ENCODE measurements around the gene DTNA.

DNA sequence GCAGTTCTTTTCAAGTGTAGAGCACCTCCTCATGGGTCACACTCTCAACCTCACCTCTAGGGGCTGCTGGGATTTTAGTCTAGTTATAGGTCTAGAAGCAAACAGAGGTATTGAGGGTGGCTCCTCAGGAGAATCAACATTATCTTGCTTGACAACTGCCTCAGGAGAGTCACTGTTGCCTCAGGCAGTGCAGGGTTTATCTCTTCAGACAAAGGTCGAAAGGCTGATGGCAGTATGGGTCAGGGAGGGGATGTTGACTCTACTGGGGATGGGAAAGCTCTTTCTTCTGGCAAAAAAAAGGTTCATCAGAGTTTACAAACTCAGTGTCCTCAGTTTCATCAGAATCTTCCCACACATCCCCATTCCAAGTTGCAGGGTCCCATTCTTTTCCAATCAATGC is 24.0 kb downstream of the DTNA start:
- TF ChIP-seq, protein P1, sequence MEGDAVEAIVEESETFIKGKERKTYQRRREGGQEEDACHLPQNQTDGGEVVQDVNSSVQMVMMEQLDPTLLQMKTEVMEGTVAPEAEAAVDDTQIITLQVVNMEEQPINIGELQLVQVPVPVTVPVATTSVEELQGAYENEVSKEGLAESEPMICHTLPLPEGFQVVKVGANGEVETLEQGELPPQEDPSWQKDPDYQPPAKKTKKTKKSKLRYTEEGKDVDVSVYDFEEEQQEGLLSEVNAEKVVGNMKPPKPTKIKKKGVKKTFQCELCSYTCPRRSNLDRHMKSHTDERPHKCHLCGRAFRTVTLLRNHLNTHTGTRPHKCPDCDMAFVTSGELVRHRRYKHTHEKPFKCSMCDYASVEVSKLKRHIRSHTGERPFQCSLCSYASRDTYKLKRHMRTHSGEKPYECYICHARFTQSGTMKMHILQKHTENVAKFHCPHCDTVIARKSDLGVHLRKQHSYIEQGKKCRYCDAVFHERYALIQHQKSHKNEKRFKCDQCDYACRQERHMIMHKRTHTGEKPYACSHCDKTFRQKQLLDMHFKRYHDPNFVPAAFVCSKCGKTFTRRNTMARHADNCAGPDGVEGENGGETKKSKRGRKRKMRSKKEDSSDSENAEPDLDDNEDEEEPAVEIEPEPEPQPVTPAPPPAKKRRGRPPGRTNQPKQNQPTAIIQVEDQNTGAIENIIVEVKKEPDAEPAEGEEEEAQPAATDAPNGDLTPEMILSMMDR (conservative IDR thresholded peaks at IDR 0.05; ENCODE audit: low read depth, low read length) = no peak
- no peak for TF ChIP-seq EZH2 (IDR thresholded peaks at IDR 0.05; ENCODE audit: low read length, unreplicated experiment)

All from PC-3 (cell line).